Esophagus squamous epithelium (tissue), 5 donors: Measurements from ENCODE around the gene UNC79. TPM values are rescaled to one million over a fixed set of nuclear protein-coding genes. Genes with fewer than 3 reads are reported as not detected.
"Not testable (repeated sequence)": the region's sequence is repeated elsewhere in the genome, so short reads cannot be mapped to it uniquely, and the experiment has no call there.

Experiments
- DNase-seq: peaks from one replicate; lab custom pipeline; 2025; lab: John Stamatoyannopoulos, UW
- H3K27ac ChIP-seq, 4 donors: fragments of 200-600 bp; sonication (generic); one replicate each; pipeline ENCODE4 v1.5.1; 2016 to 2019; ENCODE audit warnings: mild to moderate bottlenecking in 1 of 4
- H3K27me3 ChIP-seq, 4 donors: fragments of 200-600 bp; sonication (generic); 1 replicate in 3 of 4; 2 replicates in 1 of 4; pipeline versions ENCODE4 v1.5.1 to v1.6.0; 2017 to 2021; ENCODE audit warnings: antibody characterized with exemption in 1 of 4
- H3K36me3 ChIP-seq, 3 donors: fragments of 200-600 bp; sonication (generic); one replicate each; pipeline ENCODE4 v1.5.1; 2016 to 2019
- H3K4me1 ChIP-seq, 3 donors: fragments of 200-600 bp; sonication (generic); one replicate each; pipeline ENCODE4 v1.5.1; 2017 to 2019
- H3K4me3 ChIP-seq, 4 donors: fragments of 200-600 bp; sonication (generic); 1 replicate in 3 of 4; 2 replicates in 1 of 4; pipeline ENCODE4 v1.5.1; 2016 to 2019; ENCODE audit warnings: mild to moderate bottlenecking in 2 of 4, moderate library complexity in 1 of 4
- H3K9me3 ChIP-seq, 3 donors: fragments of 200-600 bp; sonication (generic); one replicate each; pipeline ENCODE4 v1.5.1; 2016 to 2019
- CTCF ChIP-seq, 6 experiments: fragments of 450-650 bp in 4 of 6; fragments of 200-600 bp in 2 of 6; sonication (generic) in 2 of 6; IDR thresholded peaks; one replicate each; pipeline ENCODE4 v1.5.1; 2016 to 2019; ENCODE audit warnings: antibody characterized with exemption in 6 of 6, mild to moderate bottlenecking in 4 of 6, moderate library complexity in 4 of 6
- POLR2A ChIP-seq, 4 donors: fragments of 450-650 bp; IDR thresholded peaks; one replicate each; pipeline ENCODE4 v1.6.1; 2017; ENCODE audit warnings: antibody characterized with exemption in 4 of 4, mild to moderate bottlenecking in 4 of 4, moderate library complexity in 3 of 4
- whole genome bisulfite sequencing, 2 donors: methylation state at CpG; one replicate each; pipeline ENCODE4 v1.1.5; 2018; 5-methylcytosine and 5-hydroxymethylcytosine counted together
- intact Hi-C: fragments of 100-400 bp; cut with DNase I; formaldehyde crosslinking; loops from one replicate; pipeline ENCODE4 v1.15.0; 2022
- total RNA-seq, 4 donors: library from RNA; depleted of rRNA; stranded (reverse); fragments of >200 nt; gene quantifications; one replicate each; pipeline ENCODE4 v1.1.0, GENCODE V29; 2016
- donor health status: DM: yes; HTN: yes; CAD: no.

Gene UNC79
- total RNA-seq, 4 donors from 2014 or later: under 0.01 TPM; not detected in 3

- no peak overlapping the region for H3K4me3 ChIP-seq
- no peak overlapping the region for H3K27ac ChIP-seq
- WGBS, 2 donors: 53% methylated on average over 5 of the region's 5 CpGs
Measured at GRCh38 chr14:93464271-93464670, 33.5 kb downstream of the UNC79 start.

GRCh38 chr14:93475471-93475870 lies 44.7 kb downstream of the UNC79 start:
- no peaks in the 10 kb centered on the region for H3K36me3 ChIP-seq
- H3K4me1 ChIP-seq: no peaks in the 10 kb centered on the region
- H3K4me3 ChIP-seq: no peak overlapping the region
- H3K27ac ChIP-seq: no peak overlapping the region
- H3K27me3 ChIP-seq: peaks cover 0 to 5% (median 0%) of the 10 kb centered on the region in 4 donors
- intact Hi-C loops: no loop called here
- WGBS, 2 donors: 64 to 73% methylated on average over 6 of the region's 6 CpGs
- TF ChIP-seq POLR2A (IDR thresholded peaks at IDR 0.05) (no peak), CTCF (IDR thresholded peaks at IDR 0.05) (no peak)
- DNase-seq: no peak
- no peaks in the 10 kb centered on the region for H3K9me3 ChIP-seq

More at GRCh38 chr14:93464271-93464670, 33.5 kb downstream of the UNC79 start:
- H3K36me3 ChIP-seq: no peaks in the 10 kb centered on the region
- H3K27me3 ChIP-seq: no peaks in the 10 kb centered on the region
- no peaks in the 10 kb centered on the region for H3K4me1 ChIP-seq
- no peak for DNase-seq
- H3K9me3 ChIP-seq: no peaks in the 10 kb centered on the region
- no peak for TF ChIP-seq CTCF (IDR thresholded peaks at IDR 0.05)
- TF ChIP-seq POLR2A (IDR thresholded peaks at IDR 0.05): no peak
- intact Hi-C loops: no loop called here

- 64 to 71% methylated on average over 3 of the region's 3 CpGs for WGBS, 2 donors
- Histone ChIP-seq H3K4me3 (no peak overlapping the region), H3K27ac (no peak overlapping the region), H3K36me3 (no peaks in the 10 kb centered on the region), H3K27me3 (peaks cover 0 to 5% (median 0%) of the 10 kb centered on the region in 4 donors), H3K9me3 (no peaks in the 10 kb centered on the region), H3K4me1 (no peaks in the 10 kb centered on the region)
- TF ChIP-seq POLR2A (IDR thresholded peaks at IDR 0.05) (no peak), CTCF (IDR thresholded peaks at IDR 0.05) (no peak)
- DNase-seq: no peak
- intact Hi-C loops: no loop called here
Measured at GRCh38 chr14:93476305-93476704, 45.6 kb downstream of the UNC79 start.

- H3K27ac ChIP-seq, H3K4me3 ChIP-seq, H3K9me3 ChIP-seq, DNase-seq, H3K27me3 ChIP-seq, intact Hi-C loops, H3K36me3 ChIP-seq, H3K4me1 ChIP-seq: not testable (repeated sequence)
- 43 to 45% methylated on average over 2 of the region's 2 CpGs for WGBS, 2 donors
Measured at GRCh38 chr14:93479074-93479473, 48.3 kb downstream of the UNC79 start.

- Histone ChIP-seq H3K4me1 (no peaks in the 10 kb centered on the region), H3K9me3 (no peaks in the 10 kb centered on the region), H3K27me3 (no peaks in the 10 kb centered on the region), H3K36me3 (no peaks in the 10 kb centered on the region), H3K27ac (no peak overlapping the region), H3K4me3 (no peak overlapping the region)
- intact Hi-C loops: no loop called here
- TF ChIP-seq CTCF (IDR thresholded peaks at IDR 0.05) (no peak), POLR2A (IDR thresholded peaks at IDR 0.05) (no peak)
- DNase-seq: no peak
Measured at GRCh38 chr14:93480867-93481266, 50.1 kb downstream of the UNC79 start.

- Histone ChIP-seq H3K36me3 (no peaks in the 10 kb centered on the region), H3K27ac (no peak overlapping the region), H3K27me3 (no peaks in the 10 kb centered on the region), H3K9me3 (no peaks in the 10 kb centered on the region), H3K4me3 (no peak overlapping the region), H3K4me1 (no peaks in the 10 kb centered on the region)
- DNase-seq: no peak
- TF ChIP-seq CTCF (IDR thresholded peaks at IDR 0.05): no peak
- no peak for TF ChIP-seq POLR2A (IDR thresholded peaks at IDR 0.05)
- WGBS, 2 donors: 50 to 58% methylated on average over 2 of the region's 2 CpGs
- intact Hi-C loops: no loop called here
Measured at GRCh38 chr14:93481758-93482157, 51.0 kb downstream of the UNC79 start.
